C4-2B (cell line): ENCODE results near the gene CMIP.

Source experiments
- ZFX ChIP-seq: fragments of 450-650 bp; IDR thresholded peaks from 2 replicates; pipeline ENCODE4 v1.6.1; 2017
- TF ChIP-seq, protein P1 (sequence below): fragments of 450-650 bp; conservative IDR thresholded peaks from 2 replicates; pipeline ENCODE4 v1.5.1; 2017; ENCODE audit warnings: mild to moderate bottlenecking

DNA sequence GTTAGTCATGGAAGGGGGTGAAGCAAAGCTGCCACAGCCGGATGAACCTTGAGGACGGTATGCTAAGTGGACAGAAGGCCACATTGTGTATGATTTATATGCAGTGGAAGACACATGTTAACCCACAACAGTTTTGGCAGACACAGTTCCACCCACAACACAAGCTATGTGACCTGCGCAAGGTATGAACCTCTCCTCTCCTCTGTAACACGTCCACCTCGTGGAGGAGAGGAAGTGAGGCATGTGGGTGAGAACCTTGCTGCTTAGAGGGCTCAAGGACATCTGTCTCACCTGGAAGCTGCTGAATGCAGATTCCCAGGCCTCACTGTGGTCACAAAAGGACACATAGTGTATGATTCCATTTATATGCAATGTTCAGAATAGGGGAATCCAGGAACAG is 198.3 kb downstream of the CMIP start:
- TF ChIP-seq, protein P1, sequence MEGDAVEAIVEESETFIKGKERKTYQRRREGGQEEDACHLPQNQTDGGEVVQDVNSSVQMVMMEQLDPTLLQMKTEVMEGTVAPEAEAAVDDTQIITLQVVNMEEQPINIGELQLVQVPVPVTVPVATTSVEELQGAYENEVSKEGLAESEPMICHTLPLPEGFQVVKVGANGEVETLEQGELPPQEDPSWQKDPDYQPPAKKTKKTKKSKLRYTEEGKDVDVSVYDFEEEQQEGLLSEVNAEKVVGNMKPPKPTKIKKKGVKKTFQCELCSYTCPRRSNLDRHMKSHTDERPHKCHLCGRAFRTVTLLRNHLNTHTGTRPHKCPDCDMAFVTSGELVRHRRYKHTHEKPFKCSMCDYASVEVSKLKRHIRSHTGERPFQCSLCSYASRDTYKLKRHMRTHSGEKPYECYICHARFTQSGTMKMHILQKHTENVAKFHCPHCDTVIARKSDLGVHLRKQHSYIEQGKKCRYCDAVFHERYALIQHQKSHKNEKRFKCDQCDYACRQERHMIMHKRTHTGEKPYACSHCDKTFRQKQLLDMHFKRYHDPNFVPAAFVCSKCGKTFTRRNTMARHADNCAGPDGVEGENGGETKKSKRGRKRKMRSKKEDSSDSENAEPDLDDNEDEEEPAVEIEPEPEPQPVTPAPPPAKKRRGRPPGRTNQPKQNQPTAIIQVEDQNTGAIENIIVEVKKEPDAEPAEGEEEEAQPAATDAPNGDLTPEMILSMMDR: no peak
- TF ChIP-seq ZFX: no peak
